Stimulated activated CD4-positive, alpha-beta T cell treated with anti-CD3 and anti-CD28 coated beads, Interleukin-4, amount 100 ng/mL, for 48 hours (primary cell): ENCODE data around the gene B4GALT6.
"Not testable (repeated sequence)": the region's sequence is repeated elsewhere in the genome, so short reads cannot be mapped to it uniquely, and the experiment has no call there.

Experiments used
- DNase-seq, 2 donors: peaks; one replicate each; pipeline ENCODE4 v3.0.0-alpha.2; 2020; ENCODE audit warnings: low read depth in 2 of 2

The B4GALT6 gene, protein sequence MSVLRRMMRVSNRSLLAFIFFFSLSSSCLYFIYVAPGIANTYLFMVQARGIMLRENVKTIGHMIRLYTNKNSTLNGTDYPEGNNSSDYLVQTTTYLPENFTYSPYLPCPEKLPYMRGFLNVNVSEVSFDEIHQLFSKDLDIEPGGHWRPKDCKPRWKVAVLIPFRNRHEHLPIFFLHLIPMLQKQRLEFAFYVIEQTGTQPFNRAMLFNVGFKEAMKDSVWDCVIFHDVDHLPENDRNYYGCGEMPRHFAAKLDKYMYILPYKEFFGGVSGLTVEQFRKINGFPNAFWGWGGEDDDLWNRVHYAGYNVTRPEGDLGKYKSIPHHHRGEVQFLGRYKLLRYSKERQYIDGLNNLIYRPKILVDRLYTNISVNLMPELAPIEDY

DNA sequence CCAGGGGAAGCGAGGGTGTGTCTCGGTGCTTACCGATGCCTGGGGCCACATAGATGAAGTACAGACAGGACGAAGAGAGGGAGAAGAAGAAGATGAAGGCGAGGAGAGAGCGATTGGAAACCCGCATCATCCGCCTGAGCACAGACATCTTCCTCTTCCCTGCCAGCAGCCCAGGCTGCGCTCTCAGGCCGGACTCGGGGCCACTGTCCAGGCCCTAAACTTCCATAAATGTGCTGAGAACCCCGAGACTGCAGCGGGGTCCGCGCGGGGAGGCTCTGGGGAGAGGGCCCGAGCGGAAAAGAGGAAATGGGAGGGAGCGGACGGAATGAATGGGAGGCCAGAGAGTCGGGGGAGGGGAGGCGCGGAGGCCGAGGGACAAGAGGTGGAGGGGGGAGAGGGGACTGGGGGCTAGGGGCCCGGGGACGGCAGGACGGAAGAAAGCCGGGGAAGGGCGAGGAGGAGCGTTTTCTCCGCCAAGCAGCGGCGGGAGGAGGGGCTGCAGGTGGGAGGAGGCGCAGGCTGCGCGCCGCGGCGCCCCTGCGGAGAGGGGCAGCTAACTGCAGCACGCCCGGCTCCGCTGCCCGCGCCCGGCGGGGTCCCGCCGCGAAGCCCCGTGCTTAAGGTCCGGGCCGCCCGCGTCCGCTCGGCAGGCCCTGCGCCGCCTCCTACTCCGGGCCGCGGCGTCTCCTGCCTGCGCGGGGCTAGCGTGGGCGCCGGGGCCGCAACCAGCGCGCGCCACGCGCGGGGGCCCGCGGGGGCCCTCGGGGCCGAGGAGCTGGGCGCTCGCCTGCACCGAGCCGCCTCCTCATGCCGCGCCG, at the start of gene B4GALT6:
B4GALT6 (minus strand) TSS at position 303 of the 818 bp plus-strand sequence; CDS start at position 148, 155 bp downstream.
- peak; percentile 2 to 10 for DNase-seq

DNA sequence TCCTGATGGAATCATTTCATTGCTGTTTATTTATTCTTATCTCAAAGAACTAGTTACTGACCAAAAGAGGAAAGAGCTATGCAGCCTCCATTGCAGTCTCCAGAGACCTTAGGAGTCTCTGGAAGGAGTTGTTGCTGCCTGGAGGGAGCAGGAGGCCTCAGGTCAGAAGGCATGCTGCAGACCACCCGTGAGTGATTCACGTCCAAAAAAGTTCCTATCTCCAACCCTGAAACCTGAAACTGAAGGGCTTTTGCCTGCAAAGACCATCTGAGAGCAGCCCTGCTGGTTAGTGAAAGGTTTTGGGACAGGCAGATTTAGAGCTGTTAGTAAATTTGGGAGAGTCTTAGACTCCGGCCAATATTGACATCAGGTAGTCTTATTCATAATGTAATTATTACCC, 47.2 kb upstream of the B4GALT6 start:
- DNase-seq, result no peak

DNA sequence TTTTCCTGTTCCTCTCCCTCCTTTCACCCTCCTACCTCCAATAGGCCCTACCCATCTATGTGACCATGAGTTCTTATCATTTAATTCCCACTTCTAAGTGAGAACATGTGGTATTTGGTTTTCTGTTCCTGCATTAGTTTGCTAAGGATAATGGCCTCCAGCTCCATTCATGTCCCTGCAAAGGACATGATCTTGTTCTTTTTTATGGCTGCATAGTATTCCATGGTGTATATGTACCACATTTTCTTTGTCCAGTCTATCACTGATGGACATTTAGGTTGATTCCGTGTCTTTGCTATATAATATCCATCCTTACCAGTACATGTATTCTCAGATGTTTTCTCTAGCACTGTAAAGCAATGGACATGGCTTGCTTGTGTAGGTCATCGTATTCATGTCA, 44.8 kb upstream of the B4GALT6 start:
- not testable (repeated sequence) for DNase-seq

DNA sequence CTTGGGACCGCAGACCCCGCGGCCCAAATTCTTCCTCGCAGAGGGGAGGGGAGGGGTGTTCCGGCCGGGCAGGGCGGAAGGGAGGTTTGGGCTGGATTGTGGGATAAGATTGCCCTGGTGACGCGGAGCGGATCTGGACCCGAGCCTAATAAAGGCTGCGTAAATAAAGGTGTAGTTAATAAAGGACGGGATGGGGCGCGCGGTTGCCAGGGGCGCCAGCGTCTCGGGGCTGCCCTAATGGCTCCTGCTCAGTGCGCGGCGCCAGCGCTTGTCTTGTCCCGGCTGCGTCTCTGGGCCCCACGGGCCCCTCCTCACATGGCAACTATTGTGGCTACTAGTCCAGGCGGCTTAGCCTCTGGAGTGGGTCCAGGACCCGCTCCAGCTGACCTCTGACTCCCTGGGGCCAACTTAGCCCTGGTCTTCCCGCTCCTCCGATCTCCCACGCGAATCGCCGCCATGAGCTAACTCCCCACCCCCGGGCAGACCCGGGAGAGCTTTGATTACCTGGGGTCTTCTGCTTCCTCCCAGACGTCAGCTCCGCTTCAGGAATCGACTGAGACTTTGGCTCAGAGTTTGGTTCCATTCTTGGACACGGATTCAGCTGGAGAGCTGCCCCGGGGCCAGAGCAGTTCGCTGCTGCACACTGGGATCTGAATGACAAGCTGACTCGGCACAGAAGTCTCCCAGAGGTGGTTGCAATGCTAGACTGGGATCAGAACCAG, 39.8 kb upstream of the B4GALT6 start:
- no peak for DNase-seq

GRCh38 chr18:31723639-31723989, 39.2 kb upstream of the B4GALT6 start:
- DNase-seq, result no peak

GRCh38 chr18:31722369-31722957, 38.1 kb upstream of the B4GALT6 start:
- DNase-seq, result peak; percentile 71 to 75

GRCh38 chr18:31721601-31722000, 37.2 kb upstream of the B4GALT6 start:
- no peak for DNase-seq

DNA sequence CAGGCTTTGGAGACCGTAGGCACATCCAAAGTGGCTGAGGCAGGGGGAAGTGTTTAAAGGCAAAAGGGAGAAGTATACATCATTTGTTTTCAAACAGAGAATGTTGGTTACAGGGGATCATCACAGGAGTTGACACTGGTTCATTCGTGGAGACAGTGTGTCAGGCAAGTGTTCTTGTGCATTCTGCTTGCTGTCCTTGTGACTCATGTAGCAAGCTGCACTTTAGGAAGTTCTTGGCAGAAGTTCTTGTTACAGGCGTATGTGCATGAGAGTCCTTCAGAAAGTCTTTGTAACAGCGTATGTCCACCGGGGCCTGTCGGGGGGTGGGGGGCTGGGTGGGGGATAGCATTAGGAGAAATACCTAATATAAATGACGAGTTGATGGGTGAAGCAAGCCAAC, 36.5 kb upstream of the B4GALT6 start:
- no peak for DNase-seq

- DNase-seq, result no peak
These were observed 35.1 kb upstream of the B4GALT6 start for GRCh38 chr18:31719363-31720006.

GRCh38 chr18:31718386-31718785, 34.0 kb upstream of the B4GALT6 start:
- DNase-seq, result no peak

- no peak for DNase-seq
These were observed 32.0 kb upstream of the B4GALT6 start for GRCh38 chr18:31716362-31716761.

- no peak for DNase-seq
These were observed 27.2 kb upstream of the B4GALT6 start for GRCh38 chr18:31711365-31712172.

DNA sequence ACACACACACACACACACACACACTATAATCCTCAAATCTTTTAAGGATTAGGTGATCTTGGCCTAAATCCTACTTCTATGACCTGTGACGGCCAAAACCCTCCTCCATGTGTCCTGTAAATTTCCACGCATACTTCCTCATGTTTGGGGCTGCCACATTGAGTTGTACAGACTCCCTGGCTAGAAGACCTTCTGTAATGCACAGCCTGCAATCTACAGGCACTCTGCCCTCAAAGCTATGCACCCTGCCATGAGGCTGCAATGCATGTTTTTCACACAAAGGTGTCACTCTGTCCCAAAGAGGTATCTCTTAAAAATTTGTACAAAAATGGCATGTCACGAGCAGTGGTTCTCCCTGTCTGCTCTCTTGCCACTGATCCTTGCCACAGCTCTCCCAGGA, 26.4 kb upstream of the B4GALT6 start:
- no peak for DNase-seq

- DNase-seq, result no peak
These were observed 23.4 kb upstream of the B4GALT6 start for GRCh38 chr18:31707815-31708214.

GRCh38 chr18:31702449-31702848, 18.1 kb upstream of the B4GALT6 start:
- DNase-seq, result no peak

DNA sequence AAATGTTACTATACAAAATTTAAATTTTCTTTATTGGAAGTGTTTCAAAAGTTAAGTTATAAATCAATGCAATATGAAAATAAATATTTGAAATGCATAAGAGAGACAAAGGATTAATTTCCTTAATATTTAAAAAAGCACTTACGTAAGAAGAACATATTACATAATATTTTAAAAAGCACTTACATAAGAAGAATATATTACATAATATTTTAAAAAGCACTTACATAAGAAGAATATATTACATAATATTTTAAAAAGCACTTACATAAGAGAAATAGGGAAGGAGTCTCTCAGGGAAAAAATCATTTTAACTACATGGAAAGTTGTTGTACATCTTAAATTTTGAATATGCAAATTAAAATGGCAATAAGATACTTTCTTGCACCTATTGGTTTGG, 17.4 kb upstream of the B4GALT6 start:
- no peak for DNase-seq

DNA sequence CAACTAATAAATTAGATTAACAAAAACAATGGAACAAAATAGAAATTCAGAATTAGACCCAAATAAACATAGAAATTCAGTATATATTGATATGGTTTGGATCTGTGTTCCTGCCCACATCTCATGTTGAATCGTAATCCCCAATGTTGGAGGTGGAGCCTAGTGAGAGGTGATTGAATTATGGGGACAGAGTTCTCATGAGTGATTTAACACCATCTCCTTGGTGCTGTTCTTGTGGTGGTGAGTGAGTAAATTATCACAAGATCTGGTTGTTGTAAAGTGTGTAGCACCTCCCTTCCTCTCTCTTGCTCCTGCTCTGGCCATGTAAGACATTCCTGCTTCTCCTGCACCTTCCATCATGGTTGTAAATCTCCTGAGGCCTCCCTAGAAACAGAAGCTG, 16.6 kb upstream of the B4GALT6 start:
- no peak for DNase-seq

DNA sequence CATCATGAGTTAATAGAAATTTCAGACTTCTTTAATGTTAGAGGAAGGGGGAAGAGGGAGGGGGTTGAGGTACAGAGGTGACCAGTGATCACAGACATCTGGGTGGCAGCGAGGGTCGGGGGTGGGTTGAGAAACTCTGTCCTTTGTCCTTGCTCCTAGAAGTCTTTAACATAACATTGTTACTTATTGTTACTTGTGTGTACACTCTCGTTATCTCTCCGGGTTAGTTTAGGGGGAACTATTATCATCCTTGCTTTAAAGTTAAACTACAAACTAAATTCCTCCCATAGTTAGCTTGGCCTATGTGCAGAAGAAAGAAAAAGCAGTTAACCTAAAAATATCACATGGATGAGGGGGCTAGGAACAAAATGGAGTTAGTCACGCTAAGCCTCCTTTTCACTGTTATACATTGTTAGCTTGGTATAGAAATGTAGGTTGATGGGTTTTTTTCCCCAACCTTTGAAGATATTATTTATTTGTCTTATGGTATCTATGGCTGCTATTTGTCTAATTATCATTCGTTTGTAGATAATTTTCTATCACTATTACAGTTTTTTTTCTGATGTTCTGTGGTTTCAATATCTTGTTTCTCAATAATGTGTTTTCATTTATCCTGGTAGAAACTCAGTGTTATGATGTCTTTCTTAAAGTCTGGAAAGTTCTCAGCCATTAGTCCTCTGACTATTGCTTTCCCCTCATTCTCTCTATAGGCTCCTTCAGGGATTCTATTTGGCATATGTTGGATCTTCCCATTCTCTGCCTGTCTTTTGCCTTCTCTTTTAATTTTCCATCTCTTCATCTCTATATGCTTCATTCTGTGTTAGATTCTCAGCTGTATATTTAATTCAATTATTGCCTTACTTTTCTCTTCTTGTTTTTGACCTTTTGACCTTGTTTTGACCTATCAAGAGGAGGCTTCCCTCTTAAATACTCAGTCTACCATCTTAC, 13.2 kb upstream of the B4GALT6 start:
- DNase-seq, result no peak

GRCh38 chr18:31695989-31696388, 11.6 kb upstream of the B4GALT6 start:
- no peak for DNase-seq

DNA sequence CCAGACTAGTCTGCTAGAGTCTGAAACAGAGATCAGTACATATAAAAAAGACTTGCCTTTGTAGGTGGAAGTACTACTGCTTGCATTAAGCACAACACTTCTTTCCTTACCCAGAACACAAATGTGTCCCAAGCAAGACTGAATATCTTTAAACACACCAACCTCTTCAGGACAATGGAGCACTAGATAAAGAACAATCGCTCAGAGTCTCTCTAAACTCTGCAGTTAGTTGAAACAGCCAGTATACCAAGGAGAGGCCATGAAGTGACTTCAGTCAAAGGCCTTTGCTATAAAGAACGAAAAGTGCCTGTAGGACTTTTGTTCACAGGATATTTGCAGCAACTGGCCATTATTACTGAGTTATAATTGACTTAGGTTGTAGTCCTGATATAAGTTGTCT, 9.9 kb upstream of the B4GALT6 start:
- DNase-seq, result no peak
